Right cardiac atrium (tissue), 5 donors: ENCODE data around the gene SFMBT2. TPM values are rescaled to one million over a fixed set of nuclear protein-coding genes. Genes with fewer than 3 reads are reported as not detected.
A peak's percentile ranks its signal among the peaks of the same experiment; 100 is the strongest.

Experiments used
- ATAC-seq, 2 donors: fragments of 200-7000 bp; cut with Tn5 transposase; one replicate each; pipeline versions ENCODE4 v1.8.0 to v1.9.1; 2020; ENCODE audit warnings: moderate library complexity in 2 of 2, mild to moderate bottlenecking in 1 of 2
- DNase-seq, 3 donors: peaks; one replicate each; pipeline ENCODE4 v3.0.0-alpha.2; 2020
- H3K27ac ChIP-seq: one replicate; pipeline ENCODE4 v1.5.1; 2013; ENCODE audit warnings: mild to moderate bottlenecking, low read length, control low read depth, moderate library complexity
- H3K27me3 ChIP-seq: one replicate; pipeline ENCODE4 v1.6.1; 2013; ENCODE audit not compliant: control insufficient read depth, insufficient read depth
- H3K4me1 ChIP-seq: one replicate; pipeline ENCODE4 v1.6.1; 2013; ENCODE audit warnings: low read length; ENCODE audit not compliant: control insufficient read depth, insufficient read depth
- H3K4me3 ChIP-seq: one replicate; pipeline ENCODE4 v1.5.1; 2013; ENCODE audit warnings: low read length, control low read depth
- H3K9me3 ChIP-seq: one replicate; pipeline ENCODE4 v1.6.1; 2013; ENCODE audit warnings: low read length; ENCODE audit not compliant: control insufficient read depth
- WGBS: extraction: QIAGEN DNeasy Blood & Tissue Kit; methylation state at CpG from one replicate; pipeline ENCODE4 v1.1.7; 2013; 5-methylcytosine and 5-hydroxymethylcytosine counted together
- intact Hi-C, 4 donors: fragments of 100-400 bp; cut with DNase I; formaldehyde crosslinking; loops; one replicate each; pipeline versions ENCODE4 v1.11.0 to v1.14.0; 2022 to 2023
- polyA plus RNA-seq: library from polyadenylated mRNA; stranded (reverse); fragments of 200-250 nt; gene quantifications from one replicate; pipeline ENCODE4 v1.2.3, GENCODE V29; 2013
- total RNA-seq, 4 donors: library from RNA; stranded (reverse); fragmentation: NEBNext Ultra II Directional; extraction: Animal tissue kit (Norgen Biotek cat#: 25700); gene quantifications; one replicate each; pipeline ENCODE4 v1.2.1, GENCODE V29; 2021
- donor health status: healthy with polysubstance abuse.
- donor health status: DM: no; HTN: yes; CAD: no.
- donor health status: DM: no; HTN: no; CAD: no.
- donor health status: DM: no; HTN: yes; CAD: no; lungs with severe emphysema.
- donor health status: DM: yes; HTN: yes; CAD: no.

Gene SFMBT2
- total and polyA plus RNA-seq, 5 donors = 3.3 to 12.9 (median 11.9) TPM

GRCh38 chr10:7211857-7212577 lies 198.8 kb downstream of the SFMBT2 start:
- Histone ChIP-seq H3K27ac (no peak overlapping the region), H3K27me3 (no peaks in the 10 kb centered on the region), H3K9me3 (no peaks in the 10 kb centered on the region), H3K4me1 (no peaks in the 10 kb centered on the region), H3K4me3 (no peak overlapping the region)
- DNase-seq = no peak
- ATAC-seq = no peak
- WGBS = 83% methylated on average over 9 of the region's 9 CpGs
- intact Hi-C loops = no loop called here

- DNase-seq (no peak), ATAC-seq (no peak)
- Histone ChIP-seq H3K4me1 (no peaks in the 10 kb centered on the region), H3K4me3 (no peak overlapping the region), H3K27ac (no peak overlapping the region), H3K9me3 (no peaks in the 10 kb centered on the region), H3K27me3 (no peaks in the 10 kb centered on the region)
- WGBS = 87% methylated on average over 10 of the region's 10 CpGs
- intact Hi-C loops = no loop called here
Measured at GRCh38 chr10:7210516-7210915, 200.3 kb downstream of the SFMBT2 start.

GRCh38 chr10:7209458-7209857 lies 201.4 kb downstream of the SFMBT2 start:
- Histone ChIP-seq H3K4me1 (no peaks in the 10 kb centered on the region), H3K9me3 (no peaks in the 10 kb centered on the region), H3K27ac (no peak overlapping the region), H3K4me3 (no peak overlapping the region), H3K27me3 (no peaks in the 10 kb centered on the region)
- DNase-seq = no peak
- 91% methylated on average over 2 of the region's 2 CpGs for WGBS
- intact Hi-C loops = no loop called here
- ATAC-seq = no peak

GRCh38 chr10:7206412-7207100 lies 204.3 kb downstream of the SFMBT2 start:
- Histone ChIP-seq H3K4me1 (no peaks in the 10 kb centered on the region), H3K27ac (no peak overlapping the region), H3K27me3 (no peaks in the 10 kb centered on the region), H3K4me3 (no peak overlapping the region), H3K9me3 (no peaks in the 10 kb centered on the region)
- 91% methylated on average over 6 of the region's 6 CpGs for WGBS
- no peak for DNase-seq
- no peak for ATAC-seq
- intact Hi-C loops = no loop called here

GRCh38 chr10:7205656-7206055 lies 205.2 kb downstream of the SFMBT2 start:
- WGBS = 74% methylated on average over 1 of the region's 1 CpG
- ATAC-seq (peak; percentile 74 to 76), DNase-seq (no peak)
- Histone ChIP-seq H3K9me3 (no peaks in the 10 kb centered on the region), H3K4me3 (no peak overlapping the region), H3K27ac (no peak overlapping the region), H3K27me3 (no peaks in the 10 kb centered on the region), H3K4me1 (no peaks in the 10 kb centered on the region)
- intact Hi-C loops = no loop called here

GRCh38 chr10:7202793-7203355 lies 208.0 kb downstream of the SFMBT2 start:
- DNase-seq = no peak
- no peaks in the 10 kb centered on the region for H3K4me1 ChIP-seq
- ATAC-seq = no peak
- H3K4me3 ChIP-seq = no peak overlapping the region
- WGBS = 88% methylated on average over 4 of the region's 4 CpGs
- H3K27ac ChIP-seq = no peak overlapping the region
- intact Hi-C loops = no loop called here
- H3K9me3 ChIP-seq = no peaks in the 10 kb centered on the region
- no peaks in the 10 kb centered on the region for H3K27me3 ChIP-seq

- no peak for DNase-seq
- Histone ChIP-seq H3K4me1 (peaks cover 2% of the 10 kb centered on the region), H3K4me3 (no peak overlapping the region), H3K27ac (no peak overlapping the region), H3K9me3 (no peaks in the 10 kb centered on the region), H3K27me3 (no peaks in the 10 kb centered on the region)
- intact Hi-C loops = no loop called here
- no peak for ATAC-seq
- 91% methylated on average over 3 of the region's 3 CpGs for WGBS
Measured at GRCh38 chr10:7199152-7199760, 211.6 kb downstream of the SFMBT2 start.

GRCh38 chr10:7196284-7196683 lies 214.6 kb downstream of the SFMBT2 start:
- Histone ChIP-seq H3K27ac (peak overlapping the region; percentile 18), H3K27me3 (no peaks in the 10 kb centered on the region), H3K9me3 (no peaks in the 10 kb centered on the region), H3K4me1 (peaks cover 2% of the 10 kb centered on the region), H3K4me3 (no peak overlapping the region)
- DNase-seq (no peak), ATAC-seq (peak in 1 of 2 donors; percentile 21)
- WGBS = 75% methylated on average over 5 of the region's 5 CpGs
- intact Hi-C loops = no loop called here

GRCh38 chr10:7195118-7195517 lies 215.7 kb downstream of the SFMBT2 start:
- H3K4me3 ChIP-seq = no peak overlapping the region
- DNase-seq = no peak
- intact Hi-C loops = no loop called here
- no peak for ATAC-seq
- H3K27me3 ChIP-seq = no peaks in the 10 kb centered on the region
- peaks cover 2% of the 10 kb centered on the region for H3K4me1 ChIP-seq
- no peak overlapping the region for H3K27ac ChIP-seq
- 98% methylated on average over 6 of the region's 6 CpGs for WGBS
- H3K9me3 ChIP-seq = no peaks in the 10 kb centered on the region

GRCh38 chr10:7194571-7194970 lies 216.3 kb downstream of the SFMBT2 start:
- Histone ChIP-seq H3K27ac (no peak overlapping the region), H3K9me3 (no peaks in the 10 kb centered on the region), H3K27me3 (no peaks in the 10 kb centered on the region), H3K4me1 (peaks cover 2% of the 10 kb centered on the region), H3K4me3 (no peak overlapping the region)
- ATAC-seq = no peak
- intact Hi-C loops = no loop called here
- DNase-seq = no peak
- 90% methylated on average over 5 of the region's 5 CpGs for WGBS

- 91% methylated on average over 7 of the region's 7 CpGs for WGBS
- intact Hi-C loops = no loop called here
- peaks cover 2% of the 10 kb centered on the region for H3K4me1 ChIP-seq
- H3K9me3 ChIP-seq = no peaks in the 10 kb centered on the region
- H3K27me3 ChIP-seq = no peaks in the 10 kb centered on the region
- DNase-seq (no peak), ATAC-seq (no peak)
- H3K4me3 ChIP-seq = no peak overlapping the region
- H3K27ac ChIP-seq = no peak overlapping the region
Measured at GRCh38 chr10:7193369-7193768, 217.5 kb downstream of the SFMBT2 start.
